Skeletal muscle tissue (tissue), 4 donors: ENCODE measurements around the gene PDE1A. TPM values are rescaled to one million over a fixed set of nuclear protein-coding genes. Genes with fewer than 3 reads are reported as not detected.
"Not testable (repeated sequence)": the region's sequence is repeated elsewhere in the genome, so short reads cannot be mapped to it uniquely, and the experiment has no call there.

Experiments
- H3K27ac ChIP-seq: one replicate; pipeline ENCODE4 v1.7.0; 2013; ENCODE audit warnings: mild to moderate bottlenecking, low read depth, low read length, inconsistent platforms
- H3K27me3 ChIP-seq, 3 donors: one replicate each; pipeline ENCODE4 v1.7.0; 2013; ENCODE audit warnings: low read length in 3 of 3; ENCODE audit not compliant: control insufficient read depth in 3 of 3, insufficient read depth in 3 of 3
- H3K36me3 ChIP-seq, 3 donors: one replicate each; pipeline ENCODE4 v1.7.0; 2013; ENCODE audit warnings: low read length in 3 of 3; ENCODE audit not compliant: control insufficient read depth in 3 of 3, insufficient read depth in 3 of 3
- H3K4me1 ChIP-seq, 3 donors: one replicate each; pipeline ENCODE4 v1.7.0; 2013; ENCODE audit warnings: low read length in 3 of 3, mild to moderate bottlenecking in 3 of 3; ENCODE audit not compliant: control insufficient read depth in 3 of 3, insufficient read depth in 3 of 3
- H3K4me3 ChIP-seq, 3 donors: one replicate each; pipeline ENCODE4 v1.7.0; 2013; ENCODE audit warnings: low read length in 3 of 3
- H3K9ac ChIP-seq, 3 donors: one replicate each; pipeline ENCODE4 v1.7.0; 2013; ENCODE audit warnings: low read length in 3 of 3, mild to moderate bottlenecking in 3 of 3, moderate library complexity in 2 of 3, low read depth in 1 of 3
- H3K9me3 ChIP-seq, 3 donors: one replicate each; pipeline ENCODE4 v1.7.0; 2013; ENCODE audit warnings: low read length in 3 of 3; ENCODE audit not compliant: control insufficient read depth in 3 of 3
- total RNA-seq: library from RNA; depleted of rRNA; stranded (reverse); fragments of >200 nt; gene quantifications from one replicate; pipeline ENCODE4 v1.2.3, GENCODE V29; 2014
- donor health status: Osteomylitis.

Gene PDE1A
- total RNA-seq, 1 donor from 2014 or later, result 9.9 TPM

GRCh38 chr2:182300608-182301007, 126.2 kb downstream of the PDE1A start:
- H3K4me1 ChIP-seq, result no peaks in the 10 kb centered on the region
- H3K9ac ChIP-seq, result no peak overlapping the region
- H3K36me3 ChIP-seq, result no peaks in the 10 kb centered on the region
- H3K27ac ChIP-seq, result no peak overlapping the region
- no peaks in the 10 kb centered on the region for H3K9me3 ChIP-seq
- H3K27me3 ChIP-seq, result no peaks in the 10 kb centered on the region
- no peak overlapping the region for H3K4me3 ChIP-seq

- no peak overlapping the region for H3K27ac ChIP-seq
- no peaks in the 10 kb centered on the region for H3K4me1 ChIP-seq
- H3K9me3 ChIP-seq, result no peaks in the 10 kb centered on the region
- no peak overlapping the region for H3K9ac ChIP-seq
- H3K27me3 ChIP-seq, result no peaks in the 10 kb centered on the region
- no peak overlapping the region for H3K4me3 ChIP-seq
- no peaks in the 10 kb centered on the region for H3K36me3 ChIP-seq
Measured at GRCh38 chr2:182299632-182300031, 127.2 kb downstream of the PDE1A start.

- Histone ChIP-seq H3K27ac (no peak overlapping the region), H3K27me3 (no peaks in the 10 kb centered on the region), H3K9ac (no peak overlapping the region), H3K9me3 (no peaks in the 10 kb centered on the region), H3K4me1 (no peaks in the 10 kb centered on the region), H3K36me3 (no peaks in the 10 kb centered on the region), H3K4me3 (no peak overlapping the region)
Measured at GRCh38 chr2:182298456-182298855, 128.4 kb downstream of the PDE1A start.

- H3K27ac ChIP-seq, result no peak overlapping the region
- no peaks in the 10 kb centered on the region for H3K4me1 ChIP-seq
Measured at GRCh38 chr2:182291296-182291695, 135.5 kb downstream of the PDE1A start.

GRCh38 chr2:182283512-182283911, 143.3 kb downstream of the PDE1A start:
- Histone ChIP-seq H3K27ac (no peak overlapping the region), H3K9ac (no peak overlapping the region), H3K36me3 (no peaks in the 10 kb centered on the region)

More at GRCh38 chr2:182291296-182291695, 135.5 kb downstream of the PDE1A start:
- no peak overlapping the region for H3K4me3 ChIP-seq
- H3K36me3 ChIP-seq, result no peaks in the 10 kb centered on the region
- no peak overlapping the region for H3K9ac ChIP-seq
- no peaks in the 10 kb centered on the region for H3K27me3 ChIP-seq
- H3K9me3 ChIP-seq, result no peaks in the 10 kb centered on the region

GRCh38 chr2:182281276-182281675, 145.6 kb downstream of the PDE1A start:
- Histone ChIP-seq H3K27me3 (no peaks in the 10 kb centered on the region), H3K4me1 (no peaks in the 10 kb centered on the region), H3K27ac (no peak overlapping the region), H3K9ac (no peak overlapping the region), H3K36me3 (no peaks in the 10 kb centered on the region), H3K4me3 (no peak overlapping the region), H3K9me3 (no peaks in the 10 kb centered on the region)

More at GRCh38 chr2:182283512-182283911, 143.3 kb downstream of the PDE1A start:
- Histone ChIP-seq H3K9me3 (no peaks in the 10 kb centered on the region), H3K4me3 (no peak overlapping the region), H3K4me1 (no peaks in the 10 kb centered on the region), H3K27me3 (no peaks in the 10 kb centered on the region)

- H3K36me3 ChIP-seq, result no peaks in the 10 kb centered on the region
- H3K9ac ChIP-seq, result no peak overlapping the region
- H3K27me3 ChIP-seq, result no peaks in the 10 kb centered on the region
- no peaks in the 10 kb centered on the region for H3K4me1 ChIP-seq
- no peak overlapping the region for H3K4me3 ChIP-seq
- H3K9me3 ChIP-seq, result peaks cover 0 to 3% (median 0%) of the 10 kb centered on the region in 3 donors
- H3K27ac ChIP-seq, result no peak overlapping the region
Measured at GRCh38 chr2:182280118-182280517, 146.7 kb downstream of the PDE1A start.

- H3K9ac ChIP-seq, H3K27ac ChIP-seq, H3K4me1 ChIP-seq, H3K27me3 ChIP-seq, H3K36me3 ChIP-seq, H3K9me3 ChIP-seq, H3K4me3 ChIP-seq: not testable (repeated sequence)
Measured at GRCh38 chr2:182276662-182277061, 150.2 kb downstream of the PDE1A start.

- no peaks in the 10 kb centered on the region for H3K27me3 ChIP-seq
- no peak overlapping the region for H3K9ac ChIP-seq
- H3K4me3 ChIP-seq, result no peak overlapping the region
- no peaks in the 10 kb centered on the region for H3K4me1 ChIP-seq
- H3K36me3 ChIP-seq, result no peaks in the 10 kb centered on the region
- no peaks in the 10 kb centered on the region for H3K9me3 ChIP-seq
- no peak overlapping the region for H3K27ac ChIP-seq
Measured at GRCh38 chr2:182267971-182268370, 158.9 kb downstream of the PDE1A start.

- Histone ChIP-seq H3K27ac (no peak overlapping the region), H3K27me3 (no peaks in the 10 kb centered on the region), H3K36me3 (no peaks in the 10 kb centered on the region), H3K9me3 (no peaks in the 10 kb centered on the region), H3K9ac (no peak overlapping the region), H3K4me3 (no peak overlapping the region), H3K4me1 (no peaks in the 10 kb centered on the region)
Measured at GRCh38 chr2:182266909-182267308, 159.9 kb downstream of the PDE1A start.

GRCh38 chr2:182265718-182266117, 161.1 kb downstream of the PDE1A start:
- Histone ChIP-seq H3K4me1 (no peaks in the 10 kb centered on the region), H3K27ac (no peak overlapping the region), H3K36me3 (no peaks in the 10 kb centered on the region), H3K4me3 (no peak overlapping the region), H3K9me3 (no peaks in the 10 kb centered on the region), H3K9ac (no peak overlapping the region), H3K27me3 (no peaks in the 10 kb centered on the region)
